SU-DHL-6 (cell line): ENCODE results near the gene MAP1LC3B2.

ENCODE experiments used
- H2AFZ ChIP-seq: fragments of 200-600 bp; sonication (generic); 2 replicates; pipeline ENCODE4 v1.6.1; 2014; ENCODE audit warnings: low read depth, mild to moderate bottlenecking, moderate library complexity, mixed read lengths, antibody characterized with exemption, low read length; ENCODE audit not compliant: severe bottlenecking
- H3F3A ChIP-seq: fragments of 200-600 bp; shearing (Covaris generic); 2 replicates; pipeline ENCODE4 v1.6.0; 2016; ENCODE audit warnings: antibody characterized with exemption, mild to moderate bottlenecking; ENCODE audit not compliant: insufficient read depth
- H3K27ac ChIP-seq: fragments of 200-600 bp; sonication (generic); 2 replicates; pipeline ENCODE4 v1.5.1; 2016; ENCODE audit warnings: low read depth, mild to moderate bottlenecking, low read length, moderate library complexity, mixed read lengths
- H3K27me3 ChIP-seq: fragments of 200-600 bp; sonication (generic), shearing (Covaris generic); 2 replicates; pipeline ENCODE4 v1.6.0; 2014; ENCODE audit warnings: mild to moderate bottlenecking, low read length
- H3K36me3 ChIP-seq: fragments of 200-600 bp; sonication (generic); 2 replicates; pipeline ENCODE4 v1.6.1; 2014; ENCODE audit warnings: mild to moderate bottlenecking, low read length, mixed read lengths
- H3K4me2 ChIP-seq: fragments of 300-600, 200-600 bp; shearing (Covaris generic), sonication (generic); 2 replicates; pipeline ENCODE4 v1.6.0; 2014; ENCODE audit warnings: low read length, low read depth, mild to moderate bottlenecking; ENCODE audit not compliant: poor library complexity, severe bottlenecking
- H3K4me3 ChIP-seq: fragments of 200-600 bp; sonication (generic); 2 replicates; pipeline ENCODE4 v1.5.1; 2014; ENCODE audit warnings: antibody characterized with exemption, low read length, mild to moderate bottlenecking, mixed read lengths; ENCODE audit not compliant: insufficient read depth, poor library complexity, severe bottlenecking
- H3K79me2 ChIP-seq: fragments of 200-600 bp; sonication (generic); 2 replicates; pipeline ENCODE4 v1.6.1; 2014; ENCODE audit warnings: mild to moderate bottlenecking, low read length, moderate library complexity; ENCODE audit not compliant: insufficient read depth
- H3K9ac ChIP-seq: fragments of 200-600 bp; sonication (generic); 2 replicates; pipeline ENCODE4 v1.7.0; 2014; ENCODE audit warnings: mild to moderate bottlenecking, low read length
- H3K9me2 ChIP-seq: fragments of 200-600 bp; sonication (generic); replicated peaks from 2 replicates; pipeline ENCODE4 v1.6.1; 2014; ENCODE audit warnings: low read length; ENCODE audit not compliant: insufficient read depth
- H3K9me3 ChIP-seq: fragments of 200-600 bp; sonication (generic); 2 replicates; pipeline ENCODE4 v1.6.1; 2014; ENCODE audit warnings: low read length, mixed read lengths; ENCODE audit not compliant: insufficient read depth
- H4K20me1 ChIP-seq: fragments of 200-600 bp; sonication (generic); 2 replicates; pipeline ENCODE4 v1.6.1; 2014; ENCODE audit warnings: low read depth, mild to moderate bottlenecking, antibody characterized with exemption, low read length, moderate library complexity, mixed read lengths
- CTCF ChIP-seq: fragments of 200-600 bp; sonication (generic); IDR thresholded peaks from one replicate; pipeline ENCODE4 v1.5.1; 2017; ENCODE audit warnings: antibody characterized with exemption, mild to moderate bottlenecking, low read length, moderate library complexity; ENCODE audit not compliant: insufficient read depth, poor library complexity, severe bottlenecking
- EZH2phosphoT487 ChIP-seq: fragments of 200-600 bp; sonication (generic), shearing (Covaris generic); conservative IDR thresholded peaks from 2 replicates; pipeline ENCODE4 v1.6.1; 2018; ENCODE audit warnings: mild to moderate bottlenecking, antibody characterized with exemption, low read length, moderate library complexity, mixed read lengths

MAP1LC3B2 gene

GRCh38 chr12:116529048-116529447 is 30.1 kb upstream of the MAP1LC3B2 start:
- no peaks in the 10 kb centered on the region for H3K79me2 ChIP-seq
- TF ChIP-seq EZH2phosphoT487 (no peak), CTCF (no peak)
- H3F3A ChIP-seq, result no peaks in the 10 kb centered on the region
- no peaks in the 10 kb centered on the region for H3K9me3 ChIP-seq
- no peaks in the 10 kb centered on the region for H3K36me3 ChIP-seq
- H4K20me1 ChIP-seq, result no peaks in the 10 kb centered on the region
- H3K27ac ChIP-seq, result no peak overlapping the region
- H3K4me2 ChIP-seq, result no peak overlapping the region
- no peak overlapping the region for H2AFZ ChIP-seq
- no peak overlapping the region for H3K9ac ChIP-seq
- H3K9me2 ChIP-seq, result no peaks in the 10 kb centered on the region
- no peak overlapping the region for H3K4me3 ChIP-seq
- H3K27me3 ChIP-seq, result peaks cover 5% of the 10 kb centered on the region; the same call in 1 of the 2 replicates

GRCh38 chr12:116529686-116530085 is 29.5 kb upstream of the MAP1LC3B2 start:
- H3K27ac ChIP-seq, result no peak overlapping the region
- TF ChIP-seq CTCF, result no peak
- TF ChIP-seq EZH2phosphoT487, result no peak
- H3K9me2 ChIP-seq, result no peaks in the 10 kb centered on the region
- peaks cover 5% of the 10 kb centered on the region; the same call in 1 of the 2 replicates for H3K27me3 ChIP-seq
- no peaks in the 10 kb centered on the region for H3K79me2 ChIP-seq
- H3K9me3 ChIP-seq, result no peaks in the 10 kb centered on the region
- H3K36me3 ChIP-seq, result no peaks in the 10 kb centered on the region
- no peaks in the 10 kb centered on the region for H3F3A ChIP-seq
- H3K4me3 ChIP-seq, result no peak overlapping the region
- H3K4me2 ChIP-seq, result no peak overlapping the region
- no peak overlapping the region for H3K9ac ChIP-seq
- no peaks in the 10 kb centered on the region for H4K20me1 ChIP-seq
- no peak overlapping the region for H2AFZ ChIP-seq

DNA sequence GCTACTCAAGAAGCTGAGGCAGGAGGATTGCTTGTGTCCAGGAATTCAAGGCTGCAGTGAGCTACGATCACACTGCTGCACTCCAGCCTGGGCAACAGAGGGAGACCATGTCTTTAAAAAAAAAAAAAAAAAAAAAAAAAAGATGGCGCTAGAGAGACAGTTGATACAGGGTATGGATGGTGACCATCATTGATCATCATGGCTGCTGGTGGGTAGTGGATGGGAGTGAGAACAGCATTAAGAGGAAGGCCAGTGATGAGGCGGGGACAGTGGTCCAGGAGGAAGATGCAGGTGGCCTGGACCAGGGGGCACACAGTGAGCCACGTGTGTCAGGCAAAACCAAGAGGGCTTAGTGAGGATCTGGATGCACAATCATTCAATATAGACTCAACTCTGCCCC is 26.8 kb upstream of the MAP1LC3B2 start:
- no peaks in the 10 kb centered on the region for H3K9me2 ChIP-seq
- H3K4me3 ChIP-seq, result no peak overlapping the region
- H3F3A ChIP-seq, result no peaks in the 10 kb centered on the region
- H3K27ac ChIP-seq, result no peak overlapping the region
- H3K9me3 ChIP-seq, result no peaks in the 10 kb centered on the region
- no peak overlapping the region for H2AFZ ChIP-seq
- H3K9ac ChIP-seq, result no peak overlapping the region
- no peaks in the 10 kb centered on the region for H3K36me3 ChIP-seq
- no peaks in the 10 kb centered on the region for H4K20me1 ChIP-seq
- H3K4me2 ChIP-seq, result no peak overlapping the region
- H3K79me2 ChIP-seq, result no peaks in the 10 kb centered on the region
- peaks cover 5% of the 10 kb centered on the region; the same call in 1 of the 2 replicates for H3K27me3 ChIP-seq
- TF ChIP-seq CTCF, result no peak

- Histone ChIP-seq H3K4me3 (peak overlapping the region; percentile 48), H2AFZ (peak overlapping the region; percentile 76), H3K27ac (no peak overlapping the region), H3K27me3 (no peaks in the 10 kb centered on the region), H3K36me3 (no peaks in the 10 kb centered on the region), H3K9me2 (no peaks in the 10 kb centered on the region), H3K79me2 (no peaks in the 10 kb centered on the region), H3F3A (no peaks in the 10 kb centered on the region), H3K9me3 (no peaks in the 10 kb centered on the region), H4K20me1 (no peaks in the 10 kb centered on the region), H3K4me2 (peak overlapping the region; percentile 51), H3K9ac (0 out of 2 replicates have a peak overlapping the region, but pooled peaks have one; percentile 20)
- TF ChIP-seq EZH2phosphoT487 (no peak), CTCF (no peak)
Observed at GRCh38 chr12:116532986-116533342, 26.2 kb upstream of the MAP1LC3B2 start.
